Erythroblast (primary cell): ENCODE data around the gene MGST1.

Experiments
- GATA1 ChIP-seq: IDR thresholded peaks from 2 replicates; pipeline ENCODE4 v1.6.1; 2011; ENCODE audit warnings: low read depth, mild to moderate bottlenecking, control low read depth, low read length, moderate library complexity
- POLR2A ChIP-seq: IDR thresholded peaks from 2 replicates; pipeline ENCODE4 v1.6.1; 2011; ENCODE audit warnings: mild to moderate bottlenecking, low read length

DNA sequence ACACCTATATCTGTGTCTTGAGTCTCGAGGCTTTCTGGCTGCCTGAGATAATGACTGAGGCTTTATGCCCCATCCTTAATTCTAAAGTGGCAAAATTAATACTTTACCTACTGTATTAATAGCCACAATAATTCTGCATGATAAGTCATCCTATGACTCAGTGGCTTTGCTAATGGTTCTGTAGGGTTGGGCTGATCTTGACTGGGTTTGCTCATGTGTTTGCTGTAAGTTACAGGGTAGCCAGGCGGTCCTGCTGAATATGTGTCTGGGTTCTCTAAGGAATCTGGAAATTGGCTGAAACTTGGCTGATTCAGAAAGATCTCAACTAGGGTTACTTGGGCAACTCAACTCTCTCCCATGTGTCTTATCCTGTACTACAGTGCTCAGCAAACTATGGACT lies 21.7 kb downstream of the MGST1 start:
- TF ChIP-seq POLR2A = no peak
- no peak for TF ChIP-seq GATA1
